CD4-positive, alpha-beta T cell (primary cell): ENCODE results near the gene FUT4. TPM values are rescaled to one million over a fixed set of nuclear protein-coding genes. Genes with fewer than 3 reads are reported as not detected.
A peak's percentile ranks its signal among the peaks of the same experiment; 100 is the strongest.
"Not testable (repeated sequence)": the region's sequence is repeated elsewhere in the genome, so short reads cannot be mapped to it uniquely, and the experiment has no call there.

Source experiments
- ATAC-seq: fragments of 200-7000 bp; cut with Tn5 transposase; one replicate; pipeline ENCODE4 v1.10.0; 2022; ENCODE audit warnings: mild to moderate bottlenecking; ENCODE audit not compliant: poor library complexity
- CTCF ChIA-PET: fragments of 350-600 bp; sonication (Branson Sonifier 250); formaldehyde crosslinking; loops from one replicate; lab custom pipeline; 2021; ENCODE audit warnings: antibody characterized with exemption, inconsistent platforms; lab: Charles Lee
- POLR2A ChIA-PET: fragments of 350-600 bp; sonication (Branson Sonifier 250); formaldehyde crosslinking; loops from one replicate; lab custom pipeline; 2021; ENCODE audit warnings: antibody characterized with exemption, inconsistent platforms; lab: Charles Lee
- DNase-seq, 14 experiments: peaks; one replicate each; pipeline ENCODE4 v3.0.0-alpha.2; 2013 to 2020; ENCODE audit warnings: mixed read lengths in 2 of 14
- H3K27ac ChIP-seq, 2 donors: one replicate each; pipeline versions ENCODE4 v1.5.1 to v1.7.0; 2013; ENCODE audit warnings: low read length in 2 of 2, low read depth in 1 of 2, mild to moderate bottlenecking in 1 of 2
- H3K27me3 ChIP-seq, 2 experiments: 1 replicate in 1 of 2; 2 replicates in 1 of 2; pipeline versions ENCODE4 v1.6.1 to v1.7.0; 2013; ENCODE audit warnings: low read length in 2 of 2, control low read depth in 1 of 2, mild to moderate bottlenecking in 1 of 2, moderate library complexity in 1 of 2; ENCODE audit not compliant: insufficient read depth in 2 of 2, control insufficient read depth in 1 of 2
- H3K36me3 ChIP-seq: one replicate; pipeline ENCODE4 v1.6.1; 2013; ENCODE audit warnings: low read length, control low read depth; ENCODE audit not compliant: insufficient read depth
- H3K4me1 ChIP-seq: one replicate; pipeline ENCODE4 v1.6.1; 2013; ENCODE audit warnings: low read length, control low read depth; ENCODE audit not compliant: insufficient read depth
- H3K4me3 ChIP-seq: one replicate; pipeline ENCODE4 v1.5.1; 2013; ENCODE audit warnings: mild to moderate bottlenecking, low read length, moderate library complexity
- H3K9me3 ChIP-seq, 2 experiments: 1 replicate in 1 of 2; 2 replicates in 1 of 2; pipeline versions ENCODE4 v1.6.1 to v1.7.0; 2013; ENCODE audit warnings: low read length in 2 of 2, mild to moderate bottlenecking in 2 of 2, control low read depth in 1 of 2, moderate library complexity in 1 of 2; ENCODE audit not compliant: control insufficient read depth in 1 of 2, insufficient read depth in 1 of 2
- H3K27ac Mint-ChIP-seq: one replicate; pipeline ENCODE4 v1.8.0; 2020; ENCODE audit warnings: mixed read lengths
- H3K27me3 Mint-ChIP-seq: one replicate; pipeline ENCODE4 v1.8.0; 2021; ENCODE audit warnings: mixed read lengths
- H3K36me3 Mint-ChIP-seq: one replicate; pipeline ENCODE4 v1.8.0; 2021; ENCODE audit warnings: low read depth, mixed read lengths
- H3K4me1 Mint-ChIP-seq: one replicate; pipeline ENCODE4 v1.8.0; 2021; ENCODE audit warnings: low read depth, mixed read lengths
- H3K4me3 Mint-ChIP-seq: one replicate; pipeline ENCODE4 v1.8.0; 2020; ENCODE audit warnings: mild to moderate bottlenecking, mixed read lengths
- H3K9me3 Mint-ChIP-seq: one replicate; pipeline ENCODE4 v1.8.0; 2020; ENCODE audit warnings: mixed read lengths
- intact Hi-C, 2 experiments: fragments of 100-400 bp; cut with DNase I in 1 of 2; cut with micrococcal nuclease in 1 of 2; formaldehyde crosslinking; loops; one replicate each; pipeline versions ENCODE4 v1.15.1 to v1.9.0; 2023 to 2025; cut with DNase I, micrococcal nuclease
- total RNA-seq, 174 experiments: library from RNA in 2 of 174; stranded (reverse) in 2 of 174; gene quantifications; one replicate each; pipeline ENCODE4 v1.2.3 and lab custom pipeline; 2021 to 2026
- TF ChIP-seq, protein P1 (sequence below): fragments of 200-600 bp; IDR thresholded peaks from one replicate; pipeline ENCODE4 v1.8.0; 2022; ENCODE audit warnings: antibody characterized with exemption, mild to moderate bottlenecking

Gene FUT4
- total RNA-seq, 2 experiments from 2014 or later: 4.3 to 5.1 TPM

DNA sequence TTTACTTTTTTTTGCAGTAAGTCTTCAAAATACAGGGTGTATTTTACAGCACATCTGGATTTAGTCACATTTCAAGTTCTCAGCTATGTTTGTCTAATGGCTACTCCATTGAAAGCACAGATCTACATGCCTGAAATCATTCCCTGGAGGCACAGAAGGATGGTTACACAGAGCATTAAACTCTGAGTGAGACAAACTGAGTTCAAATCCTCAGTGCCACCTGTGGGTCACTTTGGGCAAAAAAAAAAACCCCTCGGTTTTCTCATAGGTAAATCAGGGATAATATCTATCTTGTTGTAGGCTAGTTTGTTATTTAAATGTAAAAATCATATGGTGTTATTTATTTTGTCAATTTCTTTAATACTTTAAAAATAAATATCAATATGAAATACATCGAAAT lies 42.2 kb upstream of the FUT4 start:
- Histone ChIP-seq H3K27me3 (no peaks in the 10 kb centered on the region), H3K4me3 (no peak overlapping the region), H3K27ac (no peak overlapping the region), H3K4me1 (no peaks in the 10 kb centered on the region), H3K36me3 (peaks cover 53% of the 10 kb centered on the region), H3K9me3 (no peaks in the 10 kb centered on the region)
- ATAC-seq (no peak), DNase-seq (no peak)
- ChIA-PET CTCF (no interaction called here), POLR2A (no interaction called here)
- intact Hi-C loops: loop anchor here (5.0 to 10.0 kb wide), 4 partner anchors 177 to 1557 kb away; partner anchors contain the start of genes CWC15 (in 1 of the 2) and KDM4D (in 1 of the 2)
- no peaks in the 10 kb centered on the region for H3K9me3 Mint-ChIP-seq
- peaks cover 62% of the 10 kb centered on the region for H3K36me3 Mint-ChIP-seq
- no peaks in the 10 kb centered on the region for H3K4me1 Mint-ChIP-seq
- H3K4me3 Mint-ChIP-seq: no peak overlapping the region
- no peaks in the 10 kb centered on the region for H3K27me3 Mint-ChIP-seq
- H3K27ac Mint-ChIP-seq: no peak overlapping the region
- TF ChIP-seq, protein P1, sequence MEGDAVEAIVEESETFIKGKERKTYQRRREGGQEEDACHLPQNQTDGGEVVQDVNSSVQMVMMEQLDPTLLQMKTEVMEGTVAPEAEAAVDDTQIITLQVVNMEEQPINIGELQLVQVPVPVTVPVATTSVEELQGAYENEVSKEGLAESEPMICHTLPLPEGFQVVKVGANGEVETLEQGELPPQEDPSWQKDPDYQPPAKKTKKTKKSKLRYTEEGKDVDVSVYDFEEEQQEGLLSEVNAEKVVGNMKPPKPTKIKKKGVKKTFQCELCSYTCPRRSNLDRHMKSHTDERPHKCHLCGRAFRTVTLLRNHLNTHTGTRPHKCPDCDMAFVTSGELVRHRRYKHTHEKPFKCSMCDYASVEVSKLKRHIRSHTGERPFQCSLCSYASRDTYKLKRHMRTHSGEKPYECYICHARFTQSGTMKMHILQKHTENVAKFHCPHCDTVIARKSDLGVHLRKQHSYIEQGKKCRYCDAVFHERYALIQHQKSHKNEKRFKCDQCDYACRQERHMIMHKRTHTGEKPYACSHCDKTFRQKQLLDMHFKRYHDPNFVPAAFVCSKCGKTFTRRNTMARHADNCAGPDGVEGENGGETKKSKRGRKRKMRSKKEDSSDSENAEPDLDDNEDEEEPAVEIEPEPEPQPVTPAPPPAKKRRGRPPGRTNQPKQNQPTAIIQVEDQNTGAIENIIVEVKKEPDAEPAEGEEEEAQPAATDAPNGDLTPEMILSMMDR: no peak

DNA sequence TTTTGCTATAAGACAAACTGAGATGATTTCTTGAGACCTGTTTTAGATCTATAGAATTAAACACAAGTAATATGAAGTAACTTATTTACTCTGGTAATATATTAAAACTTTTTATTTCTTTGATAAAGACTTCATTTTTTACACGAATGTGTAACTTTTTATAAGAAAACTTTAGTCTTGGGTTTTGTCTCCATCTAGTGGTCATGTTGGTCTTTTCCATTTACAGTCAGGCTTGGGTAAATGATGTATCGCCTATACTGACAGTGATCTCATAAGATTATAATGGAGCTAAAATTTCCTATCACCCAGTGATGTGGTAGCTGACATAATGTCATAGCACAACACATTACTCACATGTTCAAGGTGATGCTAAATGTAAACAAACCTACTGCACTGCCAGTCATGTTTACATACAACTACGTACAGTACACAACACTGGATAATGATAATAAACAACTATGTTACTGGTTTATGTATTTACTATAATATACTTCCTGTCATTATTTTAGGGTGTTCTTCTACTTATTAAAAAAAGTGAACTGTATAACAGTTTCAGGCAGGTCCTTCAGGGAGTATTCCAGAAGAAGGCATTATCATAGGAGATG lies 38.9 kb upstream of the FUT4 start:
- H3K27me3 ChIP-seq: no peaks in the 10 kb centered on the region
- no peaks in the 10 kb centered on the region for H3K9me3 ChIP-seq
- POLR2A ChIA-PET: interaction anchor here (1.0 kb wide), 1 partner anchor 11 kb away, joined by 3 read pairs; the partner anchor contains the start of genes ANKRD49 and MRE11
- ATAC-seq (peak; percentile 43), DNase-seq (peak in 3 of 14 experiments; percentile 58 to 75 (median 72))
- CTCF ChIA-PET: interaction anchor here (1.2 to 1.4 kb wide), 2 partner anchors 10 to 12 kb away, joined by 3 to 4 read pairs; no protein-coding TSS in a partner anchor
- peaks cover 21% of the 10 kb centered on the region for H3K36me3 ChIP-seq
- Mint-ChIP-seq H3K4me1 (no peaks in the 10 kb centered on the region), H3K4me3 (no peak overlapping the region), H3K27ac (no peak overlapping the region), H3K27me3 (peaks cover 11% of the 10 kb centered on the region), H3K9me3 (no peaks in the 10 kb centered on the region), H3K36me3 (peaks cover 29% of the 10 kb centered on the region)
- no peaks in the 10 kb centered on the region for H3K4me1 ChIP-seq
- H3K27ac ChIP-seq: no peak overlapping the region
- intact Hi-C loops: loop anchor here (1.0 to 10.0 kb wide), 6 partner anchors 180 to 1560 kb away; partner anchors contain the start of genes CWC15 (in 1 of the 2) and KDM4D (in 1 of the 2)
- TF ChIP-seq, protein P1: peak; percentile 85
- no peak overlapping the region for H3K4me3 ChIP-seq

DNA sequence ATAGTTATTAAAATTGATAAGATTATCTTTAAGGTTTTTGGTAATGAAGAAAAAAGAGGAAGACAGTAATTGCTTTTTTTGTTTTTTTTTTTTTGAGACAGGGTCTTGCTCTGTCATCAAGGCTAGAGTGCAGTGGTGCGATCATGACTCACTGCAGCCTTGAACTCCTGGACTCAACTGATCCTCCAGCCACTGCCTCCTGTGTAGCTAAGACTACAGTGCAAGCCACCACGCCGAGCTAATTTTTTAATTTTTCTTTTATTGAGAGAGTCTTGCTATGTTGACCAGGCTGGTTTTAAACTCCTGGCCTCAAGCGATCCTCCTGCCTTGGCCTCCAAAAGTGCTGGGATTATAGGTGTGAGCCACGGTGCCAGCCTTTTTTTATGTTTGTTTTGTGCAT lies 37.2 kb upstream of the FUT4 start:
- H3K27ac Mint-ChIP-seq, H3K36me3 ChIP-seq, ATAC-seq, POLR2A ChIA-PET, H3K27ac ChIP-seq, H3K4me1 ChIP-seq, H3K9me3 ChIP-seq, H3K9me3 Mint-ChIP-seq, H3K4me3 Mint-ChIP-seq, DNase-seq, H3K4me3 ChIP-seq, CTCF ChIA-PET, H3K4me1 Mint-ChIP-seq: not testable (repeated sequence)
- peaks cover 4 to 13% of the 10 kb centered on the region in 2 experiments for H3K27me3 ChIP-seq
- intact Hi-C loops: loop anchor here (2.0 to 10.0 kb wide), 4 partner anchors 182 to 1562 kb away; no protein-coding TSS in a partner anchor
- Mint-ChIP-seq H3K27me3 (peaks cover 25% of the 10 kb centered on the region), H3K36me3 (peaks cover 12% of the 10 kb centered on the region)
